HepG2 (cell line): ENCODE data around the gene ESYT3. TPM values are rescaled to one million over a fixed set of nuclear protein-coding genes. Genes with fewer than 3 reads are reported as not detected.
A peak's percentile ranks its signal among the peaks of the same experiment; 100 is the strongest.

ENCODE experiments used
- ATF7-NPFF ChIP-seq: sonication (generic); formaldehyde crosslinking; IDR thresholded peaks from 2 replicates; pipeline ENCODE4 v1.8.1; 2023; ENCODE audit warnings: mild to moderate bottlenecking, low read depth, missing genetic modification reagents, moderate library complexity
- NR3C1 ChIP-seq: sonication (generic); formaldehyde crosslinking; IDR thresholded peaks from 2 replicates; pipeline ENCODE4 v1.4.0; 2020; ENCODE audit warnings: missing genetic modification reagents
- PBX3 ChIP-seq: sonication (generic); formaldehyde crosslinking; IDR thresholded peaks from 2 replicates; pipeline ENCODE4 v1.8.1; 2023; ENCODE audit warnings: missing genetic modification reagents, inconsistent platforms, borderline replicate concordance
- ZFP36 ChIP-seq: fragments of 150-350 bp; IDR thresholded peaks from 2 replicates; pipeline ENCODE4 v1.6.1; 2018; ENCODE audit warnings: borderline replicate concordance, low read length, low read depth; ENCODE audit not compliant: partially characterized antibody
- ZFP41 ChIP-seq: sonication (generic); formaldehyde crosslinking; IDR thresholded peaks from 2 replicates; pipeline ENCODE4 v1.4.0; 2020; ENCODE audit warnings: mild to moderate bottlenecking, missing genetic modification reagents, borderline replicate concordance
- ZFP91 ChIP-seq: sonication (generic); formaldehyde crosslinking; IDR thresholded peaks from 2 replicates; pipeline ENCODE4 v1.9.0; 2022; ENCODE audit warnings: missing genetic modification reagents, mild to moderate bottlenecking, borderline replicate concordance
- ZNF251 ChIP-seq: sonication (generic); formaldehyde crosslinking; IDR thresholded peaks from 2 replicates; pipeline ENCODE4 v1.9.0; 2021; ENCODE audit warnings: mild to moderate bottlenecking, missing genetic modification reagents
- ZNF367 ChIP-seq: sonication (generic); formaldehyde crosslinking; IDR thresholded peaks from 2 replicates; pipeline ENCODE4 v1.4.0; 2020; ENCODE audit warnings: missing genetic modification reagents, borderline replicate concordance
- ZNF407 ChIP-seq: sonication (generic); formaldehyde crosslinking; IDR thresholded peaks from one replicate; pipeline ENCODE4 v1.5.1; 2020; ENCODE audit warnings: mild to moderate bottlenecking, missing genetic modification reagents; ENCODE audit errors: not compliant biosample characterization
- ZNF552 ChIP-seq: sonication (generic); formaldehyde crosslinking; IDR thresholded peaks from 2 replicates; pipeline ENCODE4 v1.9.0; 2022; ENCODE audit warnings: missing genetic modification reagents, mild to moderate bottlenecking, borderline replicate concordance
- polyA plus RNA-seq, 8 experiments: library from polyadenylated mRNA; depleted of rRNA in 3 of 8; stranded (reverse) in 7 of 8; unstranded in 1 of 8; fragments of >200 nt; fragmentation: Illumina TruSeq in 4 of 8; extraction: Trizol in 4 of 8; gene quantifications; 2 replicates each; pipeline versions ENCODE4 v1.2.1 to v1.2.3, GENCODE V29; 2011 to 2016; ENCODE audit warnings: low read depth in 4 of 8, missing spikeins in 1 of 8, mixed read lengths in 1 of 8; ENCODE audit not compliant: insufficient read depth in 1 of 8
- total RNA-seq, 5 experiments: library from RNA; depleted of rRNA; stranded (reverse); fragments of >200 nt; fragmentation: Illumina TruSeq; extraction: Trizol; gene quantifications; 2 replicates each; pipeline ENCODE4 v1.2.3, GENCODE V29; 2016; ENCODE audit warnings: low read depth in 1 of 5
- TF ChIP-seq, protein P1 (sequence below), 2 experiments: sonication (generic) in 1 of 2; formaldehyde crosslinking in 1 of 2; IDR thresholded peaks; 2 replicates each; pipeline versions ENCODE4 v1.4.0 to v1.6.1; 2018 to 2020; ENCODE audit warnings: missing genetic modification reagents in 2 of 2, borderline replicate concordance in 1 of 2, low read depth in 1 of 2, mild to moderate bottlenecking in 1 of 2, missing biosample characterization in 1 of 2
- TF ChIP-seq, protein P2 (sequence below): sonication (generic); formaldehyde crosslinking; conservative IDR thresholded peaks from 2 replicates; pipeline ENCODE4 v1.4.0; 2020; ENCODE audit warnings: missing genetic modification reagents

ESYT3 gene
- total and polyA plus RNA-seq, 2 of the 13 experiments (the other 11 are each of a cell fraction or from before 2014, with no cell fraction given), result 1.5 to 4.1 TPM

GRCh38 chr3:138434276-138434874 lies at the start of gene ESYT3 (continued):
- TF ChIP-seq PBX3 (CRISPR knock-in tag) (peak; percentile 87; the same call in 1 of the 2 replicates), ZNF367 (CRISPR knock-in tag) (peak; percentile 48; the same call in 1 of the 2 replicates), ATF7-NPFF (CRISPR knock-in tag) (peak; percentile 85), ZFP36 (no peak), ZNF407 (peak; percentile 86), ZFP41 (CRISPR knock-in tag) (peak; percentile 48; the same call in 1 of the 2 replicates), ZFP91 (CRISPR knock-in tag) (peak; percentile 91), NR3C1 (CRISPR knock-in tag) (no peak), ZNF552 (peak; percentile 87; the same call in 1 of the 2 replicates), ZNF251 (CRISPR knock-in tag) (no peak; the same call in 1 of the 2 replicates)
- TF ChIP-seq, protein P1, sequence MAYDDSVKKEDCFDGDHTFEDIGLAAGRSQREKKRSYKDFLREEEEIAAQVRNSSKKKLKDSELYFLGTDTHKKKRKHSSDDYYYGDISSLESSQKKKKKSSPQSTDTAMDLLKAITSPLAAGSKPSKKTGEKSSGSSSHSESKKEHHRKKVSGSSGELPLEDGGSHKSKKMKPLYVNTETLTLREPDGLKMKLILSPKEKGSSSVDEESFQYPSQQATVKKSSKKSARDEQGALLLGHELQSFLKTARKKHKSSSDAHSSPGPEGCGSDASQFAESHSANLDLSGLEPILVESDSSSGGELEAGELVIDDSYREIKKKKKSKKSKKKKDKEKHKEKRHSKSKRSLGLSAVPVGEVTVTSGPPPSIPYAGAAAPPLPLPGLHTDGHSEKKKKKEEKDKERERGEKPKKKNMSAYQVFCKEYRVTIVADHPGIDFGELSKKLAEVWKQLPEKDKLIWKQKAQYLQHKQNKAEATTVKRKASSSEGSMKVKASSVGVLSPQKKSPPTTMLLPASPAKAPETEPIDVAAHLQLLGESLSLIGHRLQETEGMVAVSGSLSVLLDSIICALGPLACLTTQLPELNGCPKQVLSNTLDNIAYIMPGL (CRISPR knock-in tag; IDR thresholded peaks at IDR 0.05; ENCODE audit: borderline replicate concordance in 1 of 2, low read depth in 1 of 2), result peak; percentile 42 to 69; a peak in 1 of 4 replicates
- TF ChIP-seq, protein P2, sequence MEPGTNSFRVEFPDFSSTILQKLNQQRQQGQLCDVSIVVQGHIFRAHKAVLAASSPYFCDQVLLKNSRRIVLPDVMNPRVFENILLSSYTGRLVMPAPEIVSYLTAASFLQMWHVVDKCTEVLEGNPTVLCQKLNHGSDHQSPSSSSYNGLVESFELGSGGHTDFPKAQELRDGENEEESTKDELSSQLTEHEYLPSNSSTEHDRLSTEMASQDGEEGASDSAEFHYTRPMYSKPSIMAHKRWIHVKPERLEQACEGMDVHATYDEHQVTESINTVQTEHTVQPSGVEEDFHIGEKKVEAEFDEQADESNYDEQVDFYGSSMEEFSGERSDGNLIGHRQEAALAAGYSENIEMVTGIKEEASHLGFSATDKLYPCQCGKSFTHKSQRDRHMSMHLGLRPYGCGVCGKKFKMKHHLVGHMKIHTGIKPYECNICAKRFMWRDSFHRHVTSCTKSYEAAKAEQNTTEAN (CRISPR knock-in tag), result peak; percentile 93
